IPS-NIHi11 (cell line): ENCODE measurements around the gene LPP.

Experiments used
- DNase-seq: peaks from one replicate; pipeline ENCODE4 v3.0.0; 2012; ENCODE audit warnings: mixed read lengths, low spot score

LPP gene

GRCh38 chr3:188925376-188925775, 771.4 kb downstream of the LPP start:
- DNase-seq: no peak

GRCh38 chr3:188926111-188926510, 772.2 kb downstream of the LPP start:
- DNase-seq: no peak

GRCh38 chr3:188926741-188927511, 773.0 kb downstream of the LPP start:
- no peak for DNase-seq

- no peak for DNase-seq
Observed at GRCh38 chr3:188927971-188928370, 774.0 kb downstream of the LPP start.

- peak; percentile 49 for DNase-seq
Observed at GRCh38 chr3:188929137-188929536, 775.2 kb downstream of the LPP start.

GRCh38 chr3:188931036-188931435, 777.1 kb downstream of the LPP start:
- no peak for DNase-seq

GRCh38 chr3:188931531-188931930, 777.6 kb downstream of the LPP start:
- DNase-seq: no peak

- DNase-seq: no peak
Observed at GRCh38 chr3:188934989-188935388, 781.0 kb downstream of the LPP start.

- no peak for DNase-seq
Observed at GRCh38 chr3:188936597-188937107, 782.7 kb downstream of the LPP start.

GRCh38 chr3:188937389-188937788, 783.4 kb downstream of the LPP start:
- DNase-seq: peak; percentile 25

- DNase-seq: no peak
Observed at GRCh38 chr3:188938999-188939398, 785.0 kb downstream of the LPP start.

GRCh38 chr3:188939814-188940572, 786.0 kb downstream of the LPP start:
- no peak for DNase-seq
